ENCODE results near the gene KCNE3.
"Not testable (repeated sequence)": the region's sequence is repeated elsewhere in the genome, so short reads cannot be mapped to it uniquely, and the experiment has no call there.

Gene KCNE3

GRCh38 chr11:74443071-74443864, 24.1 kb downstream of the KCNE3 start:
- DNase-seq (ENCODE audit: low read depth): no peak

- no peak for DNase-seq (ENCODE audit: low read depth)
Measured at GRCh38 chr11:74442636-74443035, 24.7 kb downstream of the KCNE3 start.

GRCh38 chr11:74438681-74439080, 28.7 kb downstream of the KCNE3 start:
- no peak for DNase-seq (ENCODE audit: low read depth)

- no peak for DNase-seq (ENCODE audit: low read depth)
Measured at GRCh38 chr11:74437441-74438042, 29.8 kb downstream of the KCNE3 start.

- DNase-seq (ENCODE audit: low read depth): no peak
Measured at GRCh38 chr11:74434528-74434927, 32.8 kb downstream of the KCNE3 start.

- DNase-seq (ENCODE audit: low read depth): no peak
Measured at GRCh38 chr11:74429205-74429604, 38.1 kb downstream of the KCNE3 start.

GRCh38 chr11:74427384-74427886, 39.9 kb downstream of the KCNE3 start:
- DNase-seq (ENCODE audit: low read depth): no peak

- no peak for DNase-seq (ENCODE audit: low read depth)
Measured at GRCh38 chr11:74425100-74425499, 42.2 kb downstream of the KCNE3 start.

- peak; percentile 81 for DNase-seq (ENCODE audit: low read depth)
Measured at GRCh38 chr11:74418509-74418895, 48.8 kb downstream of the KCNE3 start.

- no peak for DNase-seq (ENCODE audit: low read depth)
Measured at GRCh38 chr11:74417860-74418508, 49.4 kb downstream of the KCNE3 start.

- DNase-seq (ENCODE audit: low read depth): no peak
Measured at GRCh38 chr11:74417379-74417804, 50.0 kb downstream of the KCNE3 start.

GRCh38 chr11:74416974-74417373, 50.4 kb downstream of the KCNE3 start:
- not testable (repeated sequence) for DNase-seq (ENCODE audit: low read depth)

- DNase-seq (ENCODE audit: low read depth): no peak
Measured at GRCh38 chr11:74412733-74413359, 54.5 kb downstream of the KCNE3 start.

GRCh38 chr11:74412321-74412720, 55.0 kb downstream of the KCNE3 start:
- no peak for DNase-seq (ENCODE audit: low read depth)

GRCh38 chr11:74409633-74410032, 57.7 kb downstream of the KCNE3 start:
- DNase-seq (ENCODE audit: low read depth): no peak

Measured in stromal cell of bone marrow (primary cell).